Activated gamma-delta T cell treated with Interleukin-2 at 50 U/mL for 16 hours (primary cell): Measurements from ENCODE around the gene TLDC2.
A peak's percentile ranks its signal among the peaks of the same experiment; 100 is the strongest.
"Not testable (repeated sequence)": the region's sequence is repeated elsewhere in the genome, so short reads cannot be mapped to it uniquely, and the experiment has no call there.

Experiments
- DNase-seq: peaks from one replicate; pipeline ENCODE4 v3.0.0-alpha.2; 2020

TLDC2 gene

GRCh38 chr20:36917240-36917639 lies 41.3 kb downstream of the TLDC2 start:
- no peak for DNase-seq

GRCh38 chr20:36917943-36918342 lies 42.0 kb downstream of the TLDC2 start:
- DNase-seq = no peak

- peak; percentile 24 for DNase-seq
These were observed 43.9 kb downstream of the TLDC2 start for GRCh38 chr20:36919715-36920333.

GRCh38 chr20:36920334-36920730 lies 44.4 kb downstream of the TLDC2 start:
- DNase-seq = no peak

GRCh38 chr20:36924167-36925045 lies 48.5 kb downstream of the TLDC2 start:
- DNase-seq = no peak

GRCh38 chr20:36925234-36925633 lies 49.3 kb downstream of the TLDC2 start:
- DNase-seq = no peak

- no peak for DNase-seq
These were observed 50.8 kb downstream of the TLDC2 start for GRCh38 chr20:36926653-36927200.

- no peak for DNase-seq
These were observed 51.8 kb downstream of the TLDC2 start for GRCh38 chr20:36927704-36928103.

GRCh38 chr20:36929290-36929689 lies 53.4 kb downstream of the TLDC2 start:
- no peak for DNase-seq

- no peak for DNase-seq
These were observed 53.8 kb downstream of the TLDC2 start for GRCh38 chr20:36929691-36930090.

GRCh38 chr20:36932067-36932466 lies 56.1 kb downstream of the TLDC2 start:
- DNase-seq = not testable (repeated sequence)

GRCh38 chr20:36932476-36933426 lies 56.8 kb downstream of the TLDC2 start:
- no peak for DNase-seq

- not testable (repeated sequence) for DNase-seq
These were observed 57.6 kb downstream of the TLDC2 start for GRCh38 chr20:36933571-36933970.

GRCh38 chr20:36936341-36936740 lies 60.4 kb downstream of the TLDC2 start:
- DNase-seq = no peak

- not testable (repeated sequence) for DNase-seq
These were observed 60.9 kb downstream of the TLDC2 start for GRCh38 chr20:36936761-36937401.

GRCh38 chr20:36937402-36937770 lies 61.4 kb downstream of the TLDC2 start:
- no peak for DNase-seq

- no peak for DNase-seq
These were observed 65.5 kb downstream of the TLDC2 start for GRCh38 chr20:36941401-36941835.
